B cell (primary cell): ENCODE data around the gene RGS3. TPM values are rescaled to one million over a fixed set of nuclear protein-coding genes. Genes with fewer than 3 reads are reported as not detected.

Experiments
- ATAC-seq: fragments of 200-7000 bp; cut with Tn5 transposase; one replicate; pipeline ENCODE4 v1.10.0; 2021; ENCODE audit warnings: low read depth, mild to moderate bottlenecking, moderate number of reproducible peaks, moderate library complexity
- CTCF ChIA-PET: fragments of 350-600 bp; sonication (Branson Sonifier 250); formaldehyde crosslinking; loops from one replicate; lab custom pipeline; 2021; ENCODE audit warnings: antibody characterized with exemption, inconsistent platforms; lab: Charles Lee
- POLR2A ChIA-PET: fragments of 350-600 bp; sonication (Branson Sonifier 250); formaldehyde crosslinking; loops from one replicate; lab custom pipeline; 2021; ENCODE audit warnings: antibody characterized with exemption; lab: Charles Lee
- DNase-seq: peaks from one replicate; pipeline ENCODE4 v3.0.0; 2013
- H2AFZ ChIP-seq: 2 replicates; pipeline ENCODE4 v1.6.1; 2012; ENCODE audit warnings: mild to moderate bottlenecking, low read depth, low read length; ENCODE audit not compliant: insufficient read depth, poor library complexity, severe bottlenecking
- H3K27ac ChIP-seq, 2 donors: 1 replicate in 1 of 2; 2 replicates in 1 of 2; pipeline ENCODE4 v1.5.1; 2012 to 2013; ENCODE audit warnings: low read length in 2 of 2, mild to moderate bottlenecking in 2 of 2, moderate library complexity in 1 of 2
- H3K27me3 ChIP-seq, 4 experiments: fragments of 200-600 bp in 1 of 4; sonication (generic) in 1 of 4; replicated peaks in 1 of 4; 1 replicate in 2 of 4; 2 replicates in 2 of 4; pipeline versions ENCODE4 v1.6.1 to v1.7.0; 2013 to 2016; ENCODE audit warnings: low read length in 3 of 4, mild to moderate bottlenecking in 2 of 4, mixed read lengths in 1 of 4, moderate library complexity in 1 of 4; ENCODE audit not compliant: insufficient read depth in 4 of 4, control insufficient read depth in 3 of 4; ENCODE audit errors: control extremely low read depth in 1 of 4
- H3K36me3 ChIP-seq, 2 experiments: replicated peaks in 1 of 2; 1 replicate in 1 of 2; 2 replicates in 1 of 2; pipeline versions ENCODE4 v1.6.1 to v1.7.1; 2013; ENCODE audit warnings: low read length in 1 of 2; ENCODE audit not compliant: insufficient read depth in 2 of 2, control insufficient read depth in 1 of 2; ENCODE audit errors: control extremely low read depth in 1 of 2, extremely low read depth in 1 of 2
- H3K4me1 ChIP-seq, 2 donors: fragments of 200-600 bp in 1 of 2; sonication (generic) in 1 of 2; 1 replicate in 1 of 2; 2 replicates in 1 of 2; pipeline versions ENCODE4 v1.5.1 to v1.6.1; 2013 to 2017; ENCODE audit warnings: low read length in 2 of 2; ENCODE audit not compliant: control insufficient read depth in 2 of 2, insufficient read depth in 2 of 2
- H3K4me2 ChIP-seq: replicated peaks from 2 replicates; pipeline ENCODE3; 2012; ENCODE audit warnings: mild to moderate bottlenecking, low read depth, low read length; ENCODE audit not compliant: poor library complexity, severe bottlenecking
- H3K4me3 ChIP-seq, 5 experiments: fragments of 200-600 bp in 1 of 5; sonication (generic) in 1 of 5; 1 replicate in 3 of 5; 2 replicates in 2 of 5; pipeline versions ENCODE4 v1.5.1 to v1.7.0; 2011 to 2016; ENCODE audit warnings: low read length in 4 of 5, mild to moderate bottlenecking in 4 of 5, low read depth in 2 of 5, control low read depth in 1 of 5, moderate library complexity in 1 of 5; ENCODE audit not compliant: insufficient read depth in 1 of 5; ENCODE audit errors: control extremely low read depth in 1 of 5, extremely low read depth in 1 of 5
- H3K79me2 ChIP-seq: fragments of 200-600 bp; sonication (generic); one replicate; pipeline ENCODE4 v1.6.0; 2016; ENCODE audit warnings: low read length; ENCODE audit not compliant: control insufficient read depth, insufficient read depth
- H3K9ac ChIP-seq: fragments of 200-600 bp; sonication (generic); 2 replicates; pipeline ENCODE4 v1.6.1; 2017; ENCODE audit warnings: mild to moderate bottlenecking, low read length, moderate library complexity
- H3K9me3 ChIP-seq, 3 donors: one replicate each; pipeline versions ENCODE4 v1.6.1 to v1.7.1; 2013; ENCODE audit warnings: low read length in 2 of 3; ENCODE audit not compliant: control insufficient read depth in 2 of 3, insufficient read depth in 1 of 3; ENCODE audit errors: control extremely low read depth in 1 of 3
- H4K20me1 ChIP-seq: 2 replicates; pipeline ENCODE4 v1.6.0; 2012; ENCODE audit warnings: mild to moderate bottlenecking, low read length; ENCODE audit not compliant: insufficient read depth, control insufficient read depth, poor library complexity, severe bottlenecking
- H3K27ac Mint-ChIP-seq: one replicate; pipeline ENCODE4 v1.8.0; 2021; ENCODE audit warnings: mixed read lengths
- H3K27me3 Mint-ChIP-seq: one replicate; pipeline ENCODE4 v1.8.0; 2021; ENCODE audit warnings: mixed read lengths
- H3K4me1 Mint-ChIP-seq: one replicate; pipeline ENCODE4 v1.8.0; 2021; ENCODE audit warnings: mixed read lengths
- H3K4me3 Mint-ChIP-seq: one replicate; pipeline ENCODE4 v1.8.0; 2021; ENCODE audit warnings: mixed read lengths
- H3K9me3 Mint-ChIP-seq: one replicate; pipeline ENCODE4 v1.8.0; 2022; ENCODE audit warnings: mixed read lengths; ENCODE audit not compliant: insufficient read depth
- EZH2 ChIP-seq: IDR thresholded peaks from 2 replicates; pipeline ENCODE4 v1.6.1; 2012; ENCODE audit warnings: borderline replicate concordance, low read depth, mild to moderate bottlenecking, moderate library complexity, low read length; ENCODE audit not compliant: insufficient read depth, poor library complexity, severe bottlenecking
- WGBS: methylation state at CpG from one replicate; pipeline ENCODE4 v1.1.5; 2013; ENCODE audit warnings: missing lambda C conversion rate; ENCODE audit not compliant: insufficient coverage; 5-methylcytosine and 5-hydroxymethylcytosine counted together
- intact Hi-C: fragments of 100-400 bp; cut with micrococcal nuclease; formaldehyde crosslinking; loops from one replicate; pipeline ENCODE4 v1.10.0; 2022
- polyA plus RNA-seq: library from polyadenylated mRNA; depleted of rRNA; stranded (reverse); fragments of >200 nt; gene quantifications from 2 replicates; pipeline ENCODE4 v1.2.3, GENCODE V29; 2012
- total RNA-seq, 2 donors: library from RNA; stranded (reverse); fragments of 120-200 nt in 1 of 2; gene quantifications; 1 replicate in 1 of 2; 2 replicates in 1 of 2; pipeline versions ENCODE4 v1.2.3 to v1.2.4, GENCODE V29; 2013 to 2022
- TF ChIP-seq, protein P1 (sequence below): fragments of 200-600 bp; IDR thresholded peaks from one replicate; pipeline ENCODE4 v1.8.0; 2022; ENCODE audit warnings: antibody characterized with exemption, mild to moderate bottlenecking

The RGS3 gene
- total and polyA plus RNA-seq, 2 donors (not counting 1 experiment from before 2014, with no cell fraction given): 12.0 to 15.6 TPM

- H3K9me3 ChIP-seq: no peaks in the 10 kb centered on the region
- Mint-ChIP-seq H3K9me3 (no peaks in the 10 kb centered on the region), H3K4me1 (no peaks in the 10 kb centered on the region), H3K4me3 (no peak overlapping the region), H3K27me3 (no peaks in the 10 kb centered on the region), H3K27ac (no peak overlapping the region)
- 95% methylated on average over 21 of the region's 21 CpGs for WGBS
- TF ChIP-seq, protein P1, sequence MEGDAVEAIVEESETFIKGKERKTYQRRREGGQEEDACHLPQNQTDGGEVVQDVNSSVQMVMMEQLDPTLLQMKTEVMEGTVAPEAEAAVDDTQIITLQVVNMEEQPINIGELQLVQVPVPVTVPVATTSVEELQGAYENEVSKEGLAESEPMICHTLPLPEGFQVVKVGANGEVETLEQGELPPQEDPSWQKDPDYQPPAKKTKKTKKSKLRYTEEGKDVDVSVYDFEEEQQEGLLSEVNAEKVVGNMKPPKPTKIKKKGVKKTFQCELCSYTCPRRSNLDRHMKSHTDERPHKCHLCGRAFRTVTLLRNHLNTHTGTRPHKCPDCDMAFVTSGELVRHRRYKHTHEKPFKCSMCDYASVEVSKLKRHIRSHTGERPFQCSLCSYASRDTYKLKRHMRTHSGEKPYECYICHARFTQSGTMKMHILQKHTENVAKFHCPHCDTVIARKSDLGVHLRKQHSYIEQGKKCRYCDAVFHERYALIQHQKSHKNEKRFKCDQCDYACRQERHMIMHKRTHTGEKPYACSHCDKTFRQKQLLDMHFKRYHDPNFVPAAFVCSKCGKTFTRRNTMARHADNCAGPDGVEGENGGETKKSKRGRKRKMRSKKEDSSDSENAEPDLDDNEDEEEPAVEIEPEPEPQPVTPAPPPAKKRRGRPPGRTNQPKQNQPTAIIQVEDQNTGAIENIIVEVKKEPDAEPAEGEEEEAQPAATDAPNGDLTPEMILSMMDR: no peak
- no peak for TF ChIP-seq EZH2
- no peaks in the 10 kb centered on the region for H3K27me3 ChIP-seq
- no peak overlapping the region for H2AFZ ChIP-seq
- CTCF ChIA-PET: interaction anchor here (1.2 kb wide), 1 partner anchor 45 kb away, joined by 3 read pairs; no protein-coding TSS in a partner anchor
- H3K4me1 ChIP-seq: no peaks in the 10 kb centered on the region
- H3K79me2 ChIP-seq: no peaks in the 10 kb centered on the region
- no peak overlapping the region for H3K4me3 ChIP-seq
- H3K9ac ChIP-seq: no peak overlapping the region
- intact Hi-C loops: no loop called here
- no peaks in the 10 kb centered on the region for H3K36me3 ChIP-seq
- H3K4me2 ChIP-seq: no peak overlapping the region
- H3K27ac ChIP-seq: no peak overlapping the region
- no peak for ATAC-seq
- DNase-seq: no peak
- no peaks in the 10 kb centered on the region for H4K20me1 ChIP-seq
- POLR2A ChIA-PET: no interaction called here
Observed at GRCh38 chr9:113536483-113537228, 73.1 kb downstream of the RGS3 start.

GRCh38 chr9:113537229-113537810 lies 73.8 kb downstream of the RGS3 start:
- H3K79me2 ChIP-seq: no peaks in the 10 kb centered on the region
- no peaks in the 10 kb centered on the region for H3K36me3 ChIP-seq
- H3K27me3 Mint-ChIP-seq: no peaks in the 10 kb centered on the region
- H3K27me3 ChIP-seq: no peaks in the 10 kb centered on the region
- POLR2A ChIA-PET: no interaction called here
- no peaks in the 10 kb centered on the region for H3K4me1 ChIP-seq
- H3K9me3 Mint-ChIP-seq: no peaks in the 10 kb centered on the region
- CTCF ChIA-PET: no interaction called here
- 98% methylated on average over 4 of the region's 7 CpGs for WGBS
- TF ChIP-seq, protein P1: no peak
- TF ChIP-seq EZH2: no peak
- H3K4me2 ChIP-seq: no peak overlapping the region
- H3K9ac ChIP-seq: no peak overlapping the region
- DNase-seq (no peak), ATAC-seq (no peak)
- H3K27ac ChIP-seq: no peak overlapping the region
- no peaks in the 10 kb centered on the region for H4K20me1 ChIP-seq
- H3K27ac Mint-ChIP-seq: no peak overlapping the region
- H3K9me3 ChIP-seq: no peaks in the 10 kb centered on the region
- H3K4me3 ChIP-seq: no peak overlapping the region
- H3K4me3 Mint-ChIP-seq: no peak overlapping the region
- H2AFZ ChIP-seq: no peak overlapping the region
- H3K4me1 Mint-ChIP-seq: no peaks in the 10 kb centered on the region
- intact Hi-C loops: no loop called here
